HG03342 (cell line): ENCODE results near the gene GTPBP10.
"Not testable (repeated sequence)": the region's sequence is repeated elsewhere in the genome, so short reads cannot be mapped to it uniquely, and the experiment has no call there.

Experiments used
- ATAC-seq: cut with Tn5 transposase; IDR thresholded peaks from one replicate; pipeline ENCODE4 v1.9.1; 2021; ENCODE audit warnings: mild to moderate bottlenecking, moderate library complexity; ENCODE audit not compliant: unreplicated experiment

Gene GTPBP10

GRCh38 chr7:90350032-90350431, 3.5 kb downstream of the GTPBP10 start:
- ATAC-seq: not testable (repeated sequence)

GRCh38 chr7:90351987-90352386, 5.5 kb downstream of the GTPBP10 start:
- no peak for ATAC-seq

DNA sequence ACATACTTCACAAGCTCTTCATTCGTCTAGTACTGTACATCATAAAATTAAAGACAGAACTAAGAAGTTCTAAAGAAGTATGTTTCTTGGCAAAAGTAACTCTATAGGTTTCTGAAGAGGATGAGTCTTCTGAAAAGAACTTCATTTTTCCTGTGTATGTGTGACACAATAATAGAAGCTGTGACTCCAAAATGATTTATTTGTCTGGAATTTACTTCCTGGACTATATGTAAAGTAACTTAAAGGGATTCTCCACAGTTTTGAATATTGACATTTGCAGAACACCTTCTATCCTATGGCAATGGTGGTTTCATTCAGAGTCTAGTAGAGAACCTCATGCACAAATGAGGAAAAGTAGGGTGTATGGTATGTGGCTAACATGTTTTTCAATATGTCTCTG, 36.9 kb downstream of the GTPBP10 start:
- no peak for ATAC-seq

GRCh38 chr7:90383861-90384260, 37.3 kb downstream of the GTPBP10 start:
- no peak for ATAC-seq

DNA sequence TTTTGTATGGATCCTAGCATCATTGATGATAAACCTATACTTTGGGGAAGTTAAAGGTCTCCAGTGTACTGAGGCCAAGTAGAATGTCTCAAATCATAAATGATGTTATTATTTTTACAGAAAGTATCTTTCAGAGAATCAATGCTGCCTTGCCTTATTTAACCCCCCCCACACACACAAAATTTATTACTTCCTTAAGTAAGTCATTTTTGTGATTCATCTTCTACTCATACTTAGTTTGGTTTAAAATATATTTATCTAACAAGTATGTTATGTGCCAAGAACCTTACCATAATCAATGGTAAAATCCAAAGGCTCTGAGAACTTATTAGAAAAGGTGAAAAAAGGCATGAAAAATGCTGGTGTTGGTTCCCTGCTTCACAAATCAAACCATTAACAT, 37.9 kb downstream of the GTPBP10 start:
- ATAC-seq: no peak

- ATAC-seq: no peak
These were observed 41.1 kb downstream of the GTPBP10 start for GRCh38 chr7:90387470-90388240.

GRCh38 chr7:90390926-90391325, 44.4 kb downstream of the GTPBP10 start:
- no peak for ATAC-seq

DNA sequence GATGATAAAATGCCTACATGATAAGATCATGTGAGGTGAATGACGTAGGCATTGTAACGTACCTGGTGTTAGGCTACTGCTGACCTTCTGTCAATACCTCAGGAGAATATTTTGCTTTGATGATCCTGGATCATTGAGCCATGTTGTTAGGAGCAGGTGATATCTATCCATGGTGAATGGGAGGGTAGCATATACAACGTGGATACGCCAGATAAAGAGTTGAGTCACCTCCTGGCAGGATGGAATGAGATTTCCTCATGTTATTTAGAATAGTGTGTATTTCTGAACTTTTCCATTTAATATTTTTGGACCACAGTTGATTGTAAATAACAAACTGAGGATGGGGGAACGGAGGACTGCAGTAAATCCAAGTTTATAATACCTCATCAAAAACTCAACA, 45.0 kb downstream of the GTPBP10 start:
- no peak for ATAC-seq

- ATAC-seq: no peak
These were observed 49.9 kb downstream of the GTPBP10 start for GRCh38 chr7:90396420-90396819.

DNA sequence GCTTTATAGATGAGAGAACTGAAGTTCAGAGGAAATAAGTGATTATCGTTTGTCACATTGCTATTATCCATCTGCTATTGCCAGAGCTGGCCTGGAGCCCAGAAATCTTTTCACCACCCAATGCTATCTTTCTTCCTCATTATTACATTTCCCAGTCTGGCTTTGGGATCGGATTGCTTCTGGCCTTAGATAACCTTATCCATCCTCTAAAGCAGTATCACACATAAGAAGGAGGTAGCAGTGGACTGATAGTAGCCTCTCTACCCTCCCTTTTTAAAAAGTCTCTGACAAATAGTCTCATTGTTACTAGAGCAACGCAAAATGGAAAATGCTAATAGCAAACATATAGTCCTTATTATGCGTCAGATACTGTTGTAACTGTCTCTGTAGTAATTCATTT, 55.5 kb downstream of the GTPBP10 start:
- ATAC-seq: no peak

DNA sequence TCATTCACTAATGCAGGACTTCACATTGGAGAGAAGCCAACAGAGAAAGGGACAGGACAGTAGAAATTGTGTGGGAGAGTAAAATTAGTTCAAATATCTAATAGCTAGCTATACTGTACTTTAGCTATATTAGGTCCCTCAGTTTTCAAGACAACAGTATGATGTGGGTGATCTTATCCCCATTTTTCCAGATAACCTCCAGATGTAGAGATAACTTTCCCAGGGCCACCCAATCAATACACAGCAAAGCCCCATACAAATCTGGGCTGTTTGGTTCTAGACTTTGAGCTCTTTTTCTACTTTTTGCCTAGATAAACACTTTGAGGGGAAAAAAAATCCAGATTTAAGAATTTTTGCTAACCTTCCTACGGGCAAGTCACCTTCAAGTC, 56.3 kb downstream of the GTPBP10 start:
- no peak for ATAC-seq

DNA sequence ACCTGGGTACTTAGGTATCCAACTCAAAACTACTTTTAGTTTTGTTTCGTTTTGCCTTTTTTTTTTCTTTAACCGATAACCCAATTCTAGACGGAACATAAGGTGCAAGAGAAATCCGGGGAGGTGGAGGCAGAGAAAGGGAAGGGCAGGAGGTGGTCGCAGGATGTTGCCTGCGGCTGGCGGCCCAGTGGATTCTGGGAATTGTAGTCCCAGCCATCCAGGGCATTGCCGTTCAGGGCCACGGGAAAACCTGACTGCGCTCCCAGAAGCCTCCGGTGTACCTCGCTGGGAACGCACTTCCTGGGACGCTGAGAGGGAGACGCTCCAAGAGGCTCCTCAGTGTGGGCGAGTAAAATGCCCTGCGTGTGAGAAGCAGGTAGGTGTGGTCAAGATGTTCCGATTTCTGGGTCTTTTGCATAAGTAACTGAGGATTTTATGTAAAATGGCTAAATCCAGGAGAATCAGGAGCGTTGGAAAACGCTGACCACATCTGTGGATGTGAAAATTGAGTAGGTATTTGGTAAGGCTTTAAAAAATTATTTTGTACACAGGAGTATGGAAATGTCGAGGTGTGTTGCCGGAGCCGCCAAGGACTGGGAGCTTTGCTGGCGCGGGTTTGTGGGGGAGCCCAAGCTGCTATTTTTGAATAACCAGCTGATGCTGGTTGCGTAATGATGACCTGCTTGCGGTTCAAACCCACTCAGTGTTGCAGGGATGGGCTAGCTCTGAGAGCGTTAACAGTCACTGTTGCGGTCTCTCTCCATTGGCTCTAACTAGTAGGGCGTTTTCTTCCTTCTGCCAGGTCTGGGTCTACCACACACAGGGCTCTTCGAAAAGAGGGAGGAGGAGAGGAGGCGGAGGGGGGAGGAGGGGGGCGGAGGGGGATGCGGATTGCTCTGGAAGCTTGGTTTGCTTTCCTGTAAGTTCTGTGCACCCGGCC, 56.9 kb downstream of the GTPBP10 start, which contains the start of gene CLDN12:
TSS of gene CLDN12 (plus strand) at position 288 of the 940 bp plus-strand sequence. CDS start 9,216 bp downstream, outside the sequence.
- ATAC-seq: peak; percentile 98

DNA sequence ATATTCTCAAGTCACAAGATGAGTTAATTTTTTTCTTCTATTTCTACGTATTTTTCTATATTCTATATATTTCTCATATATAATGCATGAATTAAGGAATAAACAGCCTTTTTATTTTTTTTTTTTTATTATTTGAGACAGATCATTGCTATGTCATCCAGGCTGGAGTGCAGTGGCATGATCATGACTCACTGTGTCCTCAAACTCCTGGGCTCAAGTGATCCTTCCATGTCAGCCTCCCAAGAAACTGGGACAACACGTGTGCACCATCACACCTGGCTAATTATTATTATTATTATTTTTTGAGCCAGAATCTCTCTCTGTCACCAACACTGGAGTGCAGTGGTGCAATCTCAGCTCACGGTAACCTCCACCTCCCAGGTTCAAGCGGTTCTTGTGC, 58.3 kb downstream of the GTPBP10 start:
- ATAC-seq: no peak

- no peak for ATAC-seq
These were observed 60.9 kb downstream of the GTPBP10 start for GRCh38 chr7:90407484-90407821.

DNA sequence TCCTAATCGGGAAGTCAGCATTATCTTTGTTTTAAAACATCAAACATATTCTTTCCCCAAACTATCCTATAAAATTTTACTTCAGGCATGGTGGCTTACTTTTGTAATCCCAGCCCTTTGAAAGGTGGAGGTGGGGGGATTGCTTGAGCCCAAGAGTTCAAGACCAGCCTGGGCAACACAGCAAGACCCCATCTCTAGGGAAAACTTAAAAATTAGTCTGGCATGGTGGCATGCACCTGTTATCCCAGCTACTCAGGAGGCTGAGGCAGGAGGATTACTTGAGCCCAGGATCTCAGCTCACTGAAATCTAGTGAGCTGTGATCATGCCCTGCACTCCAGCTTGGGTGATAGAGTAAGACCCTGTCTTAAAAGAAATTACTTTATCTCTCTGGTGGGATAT, 61.6 kb downstream of the GTPBP10 start:
- ATAC-seq: no peak

DNA sequence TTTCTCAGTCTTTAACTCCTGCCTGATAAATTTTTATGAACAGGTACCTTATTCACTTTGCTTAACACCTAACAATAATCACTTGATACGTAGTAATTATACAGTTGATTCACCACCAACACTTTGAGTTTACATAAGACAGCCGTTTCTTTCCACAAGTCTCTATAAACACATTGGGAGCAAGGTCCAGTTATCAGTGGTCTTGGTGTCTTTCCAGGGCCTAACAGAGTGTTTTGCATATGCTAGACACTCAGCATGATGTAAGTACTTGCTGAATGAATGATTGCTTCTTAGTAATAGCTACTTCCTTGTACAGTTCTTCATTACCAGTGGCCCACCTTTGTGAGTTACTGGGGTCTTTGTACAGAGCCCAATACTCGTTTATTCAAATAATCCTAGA, 63.2 kb downstream of the GTPBP10 start:
- no peak for ATAC-seq

DNA sequence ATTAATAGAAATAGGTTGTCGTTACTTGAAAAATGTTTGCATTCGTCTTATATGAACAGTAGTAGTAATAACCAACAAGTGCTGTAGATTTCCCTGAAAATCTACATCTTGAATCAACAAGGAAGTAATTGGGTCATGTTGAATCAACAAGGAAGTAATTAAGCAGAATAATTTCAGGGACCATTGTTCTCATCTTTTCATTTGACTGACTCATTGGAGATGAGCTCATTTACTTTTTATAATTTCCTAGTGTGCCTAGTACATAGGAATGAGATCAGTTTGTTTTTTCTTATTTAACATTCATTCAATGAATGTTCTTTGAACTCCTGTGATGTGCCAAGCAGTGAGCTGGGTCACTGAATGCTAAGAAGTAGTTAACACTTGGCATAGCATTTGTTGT, 65.0 kb downstream of the GTPBP10 start:
- ATAC-seq: no peak

DNA sequence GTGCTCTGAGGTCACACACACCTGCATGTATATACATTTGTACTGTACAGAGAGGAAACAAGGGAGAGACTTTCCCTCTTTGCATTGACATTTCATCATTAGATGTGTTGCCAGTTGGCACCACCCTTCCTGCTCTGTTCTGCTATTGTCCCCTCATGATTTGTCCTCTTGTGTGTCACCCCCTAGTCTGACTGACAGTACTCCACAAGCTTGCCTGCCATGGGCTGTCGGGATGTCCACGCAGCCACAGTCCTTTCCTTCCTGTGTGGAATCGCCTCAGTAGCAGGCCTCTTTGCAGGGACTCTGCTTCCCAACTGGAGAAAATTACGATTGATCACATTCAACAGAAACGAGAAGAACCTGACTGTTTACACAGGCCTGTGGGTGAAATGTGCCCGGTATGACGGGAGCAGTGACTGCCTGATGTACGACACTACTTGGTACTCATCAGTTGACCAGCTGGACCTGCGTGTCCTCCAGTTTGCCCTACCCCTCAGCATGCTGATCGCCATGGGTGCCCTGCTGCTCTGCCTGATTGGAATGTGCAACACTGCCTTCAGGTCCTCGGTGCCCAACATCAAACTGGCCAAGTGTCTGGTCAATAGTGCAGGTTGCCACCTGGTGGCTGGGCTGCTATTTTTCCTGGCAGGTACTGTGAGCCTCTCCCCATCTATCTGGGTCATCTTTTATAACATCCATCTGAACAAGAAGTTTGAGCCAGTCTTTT, 66.1 kb downstream of the GTPBP10 start:
- no peak for ATAC-seq

DNA sequence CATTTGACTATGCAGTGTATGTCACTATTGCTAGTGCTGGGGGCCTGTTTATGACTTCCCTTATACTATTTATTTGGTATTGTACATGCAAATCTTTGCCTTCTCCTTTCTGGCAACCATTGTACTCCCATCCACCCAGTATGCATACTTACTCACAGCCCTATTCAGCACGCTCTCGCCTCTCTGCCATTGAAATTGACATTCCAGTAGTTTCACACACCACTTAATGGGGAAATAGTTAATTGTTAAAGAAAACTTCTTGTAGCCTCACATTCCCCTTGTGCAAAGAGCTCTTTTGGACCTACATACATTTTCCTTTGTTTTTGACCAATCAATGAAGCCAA, 66.6 kb downstream of the GTPBP10 start:
- no peak for ATAC-seq

- ATAC-seq: no peak
These were observed 75.1 kb downstream of the GTPBP10 start for GRCh38 chr7:90421651-90422050.

- peak; percentile 83 for ATAC-seq
These were observed 78.2 kb downstream of the GTPBP10 start for GRCh38 chr7:90424720-90425119.
